OCI-LY1 (cell line): Measurements from ENCODE around the gene FTSJ1.

ENCODE experiments used
- CTCF ChIP-seq: fragments of 200-600 bp; sonication (generic), shearing (Covaris generic); IDR thresholded peaks from 2 replicates; pipeline ENCODE4 v1.5.1; 2017; ENCODE audit warnings: mild to moderate bottlenecking, antibody characterized with exemption, low read length, moderate library complexity, mixed read lengths
- EZH2 ChIP-seq: fragments of 200-600 bp; sonication (generic), shearing (Covaris generic); IDR thresholded peaks from 2 replicates; pipeline ENCODE4 v1.8.0; 2017; ENCODE audit warnings: borderline replicate concordance, mixed run types, mild to moderate bottlenecking, antibody characterized with exemption, low read length, moderate library complexity, mixed read lengths

GRCh38 chrX:48532161-48532560 is 56.2 kb downstream of the FTSJ1 start:
- TF ChIP-seq CTCF: no peak
- TF ChIP-seq EZH2: no peak
